HepG2 (cell line): Measurements from ENCODE around the gene NNAT. TPM values are rescaled to one million over a fixed set of nuclear protein-coding genes. Genes with fewer than 3 reads are reported as not detected.
A peak's percentile ranks its signal among the peaks of the same experiment; 100 is the strongest.

Source experiments
- ARHGAP35 ChIP-seq: sonication (generic); formaldehyde crosslinking; IDR thresholded peaks from 2 replicates; pipeline ENCODE4 v1.9.0; 2022; ENCODE audit warnings: mild to moderate bottlenecking, inconsistent platforms, moderate library complexity, missing genetic modification reagents, borderline replicate concordance
- CBX2 ChIP-seq, 2 experiments: fragments of 200-600 bp in 1 of 2; sonication (generic); formaldehyde crosslinking in 1 of 2; IDR thresholded peaks; 2 replicates each; pipeline versions ENCODE4 v1.7.0 to v1.8.1; 2018 to 2022; ENCODE audit warnings: low read depth in 2 of 2, low read length in 1 of 2, mild to moderate bottlenecking in 1 of 2, missing genetic modification reagents in 1 of 2
- GABPA ChIP-seq, 2 experiments: IDR thresholded peaks; 2 replicates each; pipeline ENCODE4 v1.6.1; 2011 to 2016; ENCODE audit warnings: low read depth in 2 of 2, low read length in 1 of 2, missing biosample characterization in 1 of 2, missing genetic modification characterization in 1 of 2
- MAF1 ChIP-seq: sonication (generic); formaldehyde crosslinking; IDR thresholded peaks from 2 replicates; pipeline ENCODE4 v1.5.0; 2020; ENCODE audit warnings: missing genetic modification reagents, borderline replicate concordance
- MED1 ChIP-seq: sonication (generic); formaldehyde crosslinking; IDR thresholded peaks from 2 replicates; pipeline ENCODE4 v1.4.0; 2020; ENCODE audit warnings: missing genetic modification reagents
- MYNN ChIP-seq: sonication (generic); formaldehyde crosslinking; IDR thresholded peaks from 2 replicates; pipeline ENCODE4 v1.4.0; 2020; ENCODE audit warnings: mild to moderate bottlenecking, low read depth, missing genetic modification reagents
- NFE2L2 ChIP-seq: fragments of 150-350 bp; IDR thresholded peaks from 2 replicates; pipeline ENCODE4 v1.6.1; 2014; ENCODE audit warnings: low read length
- ONECUT2 ChIP-seq: sonication (generic); formaldehyde crosslinking; IDR thresholded peaks from 2 replicates; pipeline ENCODE4 v1.4.0; 2020; ENCODE audit warnings: missing genetic modification reagents
- RAD21 ChIP-seq: fragments of 450-650 bp; formaldehyde crosslinking; IDR thresholded peaks from 2 replicates; pipeline ENCODE4 v1.5.0; 2020; ENCODE audit warnings: mild to moderate bottlenecking
- SOX5 ChIP-seq: IDR thresholded peaks from 2 replicates; pipeline ENCODE4 v1.6.1; 2016; ENCODE audit warnings: borderline replicate concordance
- TEAD3 ChIP-seq: optimal IDR thresholded peaks from 2 replicates; pipeline ENCODE3; 2016; ENCODE audit warnings: borderline replicate concordance
- TRIM24 ChIP-seq: sonication (generic); formaldehyde crosslinking; IDR thresholded peaks from 2 replicates; pipeline ENCODE4 v1.8.0; 2022; ENCODE audit warnings: mild to moderate bottlenecking, missing genetic modification reagents
- ZBTB3 ChIP-seq: sonication (generic); formaldehyde crosslinking; IDR thresholded peaks from 2 replicates; pipeline ENCODE4 v1.4.0; 2020; ENCODE audit warnings: low read depth, mild to moderate bottlenecking, moderate library complexity, missing genetic modification reagents, borderline replicate concordance
- ZNF12 ChIP-seq: sonication (generic); formaldehyde crosslinking; IDR thresholded peaks from 2 replicates; pipeline ENCODE4 v1.5.0; 2020; ENCODE audit warnings: missing genetic modification reagents
- ZNF30 ChIP-seq: sonication (generic); formaldehyde crosslinking; IDR thresholded peaks from 2 replicates; pipeline ENCODE4 v1.5.0; 2020; ENCODE audit warnings: mild to moderate bottlenecking, missing genetic modification reagents
- ZNF331 ChIP-seq: sonication (generic); formaldehyde crosslinking; IDR thresholded peaks from 2 replicates; pipeline ENCODE4 v1.4.0; 2020; ENCODE audit warnings: missing genetic modification reagents
- ZNF546 ChIP-seq: sonication (generic); formaldehyde crosslinking; conservative IDR thresholded peaks from 2 replicates; pipeline ENCODE4 v1.8.1; 2023; ENCODE audit warnings: mild to moderate bottlenecking, missing genetic modification reagents
- ZNF549 ChIP-seq: sonication (generic); formaldehyde crosslinking; IDR thresholded peaks from 2 replicates; pipeline ENCODE4 v1.5.0; 2020; ENCODE audit warnings: missing genetic modification reagents
- ZNF556 ChIP-seq: sonication (generic); formaldehyde crosslinking; IDR thresholded peaks from 2 replicates; pipeline ENCODE4 v1.4.0; 2020; ENCODE audit warnings: mild to moderate bottlenecking, missing genetic modification reagents, borderline replicate concordance
- ZZZ3 ChIP-seq: sonication (generic); formaldehyde crosslinking; IDR thresholded peaks from 2 replicates; pipeline ENCODE4 v1.4.0; 2020; ENCODE audit warnings: missing genetic modification reagents, mild to moderate bottlenecking, borderline replicate concordance
- polyA plus RNA-seq, 8 experiments: library from polyadenylated mRNA; depleted of rRNA in 3 of 8; stranded (reverse) in 7 of 8; unstranded in 1 of 8; fragments of >200 nt; fragmentation: Illumina TruSeq in 4 of 8; extraction: Trizol in 4 of 8; gene quantifications; 2 replicates each; pipeline versions ENCODE4 v1.2.1 to v1.2.3, GENCODE V29; 2011 to 2016; ENCODE audit warnings: low read depth in 4 of 8, missing spikeins in 1 of 8, mixed read lengths in 1 of 8; ENCODE audit not compliant: insufficient read depth in 1 of 8
- total RNA-seq, 5 experiments: library from RNA; depleted of rRNA; stranded (reverse); fragments of >200 nt; fragmentation: Illumina TruSeq; extraction: Trizol; gene quantifications; 2 replicates each; pipeline ENCODE4 v1.2.3, GENCODE V29; 2016; ENCODE audit warnings: low read depth in 1 of 5
- TF ChIP-seq, protein P1 (sequence below): sonication (generic); formaldehyde crosslinking; IDR thresholded peaks from 2 replicates; pipeline ENCODE4 v1.5.1; 2020; ENCODE audit warnings: mild to moderate bottlenecking, moderate library complexity, missing genetic modification reagents
- TF ChIP-seq, protein P2 (sequence below): sonication (generic); formaldehyde crosslinking; IDR thresholded peaks from 2 replicates; pipeline ENCODE4 v1.8.0; 2022; ENCODE audit warnings: mild to moderate bottlenecking, missing genetic modification reagents, moderate library complexity
- TF ChIP-seq, protein P3 (sequence below): sonication (generic); formaldehyde crosslinking; IDR thresholded peaks from 2 replicates; pipeline ENCODE4 v1.4.0; 2020; ENCODE audit warnings: missing genetic modification reagents
- TF ChIP-seq, protein P4 (sequence below): sonication (generic); formaldehyde crosslinking; IDR thresholded peaks from 2 replicates; pipeline ENCODE4 v1.9.0; 2021; ENCODE audit warnings: missing genetic modification reagents, mild to moderate bottlenecking, borderline replicate concordance

NNAT gene
- total and polyA plus RNA-seq, 2 of the 13 experiments (the other 11 are each of a cell fraction or from before 2014, with no cell fraction given), result not detected

DNA sequence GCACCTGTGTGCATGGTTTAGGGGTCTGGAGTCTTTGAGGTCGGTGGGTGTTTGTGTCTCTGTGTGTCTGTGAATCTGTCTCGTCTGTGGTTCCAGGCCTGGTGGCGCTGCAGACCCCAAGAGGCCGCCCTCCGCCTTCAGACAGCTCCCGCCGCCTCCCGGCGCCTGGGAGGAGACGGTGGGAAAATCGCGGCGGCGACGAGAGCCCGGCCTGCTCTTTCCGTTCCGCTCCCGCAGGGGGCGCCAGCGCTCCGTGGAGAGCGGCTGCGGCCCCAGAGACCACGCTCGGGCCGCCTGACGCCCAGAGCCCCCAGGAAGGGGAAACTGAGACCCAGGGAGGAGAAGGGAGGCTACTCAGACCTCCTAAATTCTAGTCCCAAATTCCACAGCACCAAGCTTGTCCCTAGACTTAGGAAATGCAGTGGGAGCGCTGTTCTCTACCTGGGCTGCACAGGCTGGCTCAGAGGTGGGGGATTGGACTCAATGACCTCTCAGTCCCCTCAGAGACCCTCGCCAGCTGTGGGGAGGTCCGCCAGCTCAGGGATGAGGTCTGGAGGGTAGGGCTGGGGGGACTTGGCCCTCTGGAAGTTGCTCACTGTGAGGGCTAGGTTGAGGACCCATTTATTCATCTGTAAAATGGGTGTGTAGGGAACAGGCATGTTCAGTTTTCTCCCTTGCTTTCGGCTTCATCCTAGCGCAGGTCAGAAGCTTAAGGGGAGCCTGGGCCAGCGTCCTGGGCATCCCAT lies 43.5 kb downstream of the NNAT start (continued):
- TF ChIP-seq ZNF556, result peak; percentile 39; the same call in 1 of the 2 replicates
- TF ChIP-seq RAD21, result peak; percentile 99
- no peak for TF ChIP-seq ZNF549 (CRISPR knock-in tag)
- no peak for TF ChIP-seq MED1 (CRISPR knock-in tag)
- no peak for TF ChIP-seq NFE2L2
- TF ChIP-seq, protein P1, sequence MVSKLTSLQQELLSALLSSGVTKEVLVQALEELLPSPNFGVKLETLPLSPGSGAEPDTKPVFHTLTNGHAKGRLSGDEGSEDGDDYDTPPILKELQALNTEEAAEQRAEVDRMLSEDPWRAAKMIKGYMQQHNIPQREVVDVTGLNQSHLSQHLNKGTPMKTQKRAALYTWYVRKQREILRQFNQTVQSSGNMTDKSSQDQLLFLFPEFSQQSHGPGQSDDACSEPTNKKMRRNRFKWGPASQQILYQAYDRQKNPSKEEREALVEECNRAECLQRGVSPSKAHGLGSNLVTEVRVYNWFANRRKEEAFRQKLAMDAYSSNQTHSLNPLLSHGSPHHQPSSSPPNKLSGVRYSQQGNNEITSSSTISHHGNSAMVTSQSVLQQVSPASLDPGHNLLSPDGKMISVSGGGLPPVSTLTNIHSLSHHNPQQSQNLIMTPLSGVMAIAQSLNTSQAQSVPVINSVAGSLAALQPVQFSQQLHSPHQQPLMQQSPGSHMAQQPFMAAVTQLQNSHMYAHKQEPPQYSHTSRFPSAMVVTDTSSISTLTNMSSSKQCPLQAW, result peak; percentile 85; the same call in 1 of the 2 replicates
- TF ChIP-seq MYNN (CRISPR knock-in tag), result no peak
- 0 out of 2 replicates have a peak, but pooled peaks have one; percentile 12 for TF ChIP-seq MAF1
- no peak for TF ChIP-seq ZNF546 (CRISPR knock-in tag)
- TF ChIP-seq TEAD3, result no peak
- no peak for TF ChIP-seq ONECUT2 (CRISPR knock-in tag)
- TF ChIP-seq CBX2 (IDR thresholded peaks at IDR 0.05; ENCODE audit: low read depth, low read length), result no peak
- TF ChIP-seq CBX2 (CRISPR knock-in tag; IDR thresholded peaks at IDR 0.05; ENCODE audit: low read depth), result no peak
- TF ChIP-seq, protein P2, sequence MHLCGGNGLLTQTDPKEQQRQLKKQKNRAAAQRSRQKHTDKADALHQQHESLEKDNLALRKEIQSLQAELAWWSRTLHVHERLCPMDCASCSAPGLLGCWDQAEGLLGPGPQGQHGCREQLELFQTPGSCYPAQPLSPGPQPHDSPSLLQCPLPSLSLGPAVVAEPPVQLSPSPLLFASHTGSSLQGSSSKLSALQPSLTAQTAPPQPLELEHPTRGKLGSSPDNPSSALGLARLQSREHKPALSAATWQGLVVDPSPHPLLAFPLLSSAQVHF (CRISPR knock-in tag), result no peak
- TF ChIP-seq ZZZ3 (CRISPR knock-in tag), result no peak
- TF ChIP-seq GABPA (IDR thresholded peaks at IDR 0.05; ENCODE audit: low read depth, low read length), result no peak
- TF ChIP-seq GABPA (CRISPR knock-in tag; IDR thresholded peaks at IDR 0.05; ENCODE audit: low read depth), result no peak
- no peak for TF ChIP-seq ZNF12 (CRISPR knock-in tag)
- TF ChIP-seq, protein P3, sequence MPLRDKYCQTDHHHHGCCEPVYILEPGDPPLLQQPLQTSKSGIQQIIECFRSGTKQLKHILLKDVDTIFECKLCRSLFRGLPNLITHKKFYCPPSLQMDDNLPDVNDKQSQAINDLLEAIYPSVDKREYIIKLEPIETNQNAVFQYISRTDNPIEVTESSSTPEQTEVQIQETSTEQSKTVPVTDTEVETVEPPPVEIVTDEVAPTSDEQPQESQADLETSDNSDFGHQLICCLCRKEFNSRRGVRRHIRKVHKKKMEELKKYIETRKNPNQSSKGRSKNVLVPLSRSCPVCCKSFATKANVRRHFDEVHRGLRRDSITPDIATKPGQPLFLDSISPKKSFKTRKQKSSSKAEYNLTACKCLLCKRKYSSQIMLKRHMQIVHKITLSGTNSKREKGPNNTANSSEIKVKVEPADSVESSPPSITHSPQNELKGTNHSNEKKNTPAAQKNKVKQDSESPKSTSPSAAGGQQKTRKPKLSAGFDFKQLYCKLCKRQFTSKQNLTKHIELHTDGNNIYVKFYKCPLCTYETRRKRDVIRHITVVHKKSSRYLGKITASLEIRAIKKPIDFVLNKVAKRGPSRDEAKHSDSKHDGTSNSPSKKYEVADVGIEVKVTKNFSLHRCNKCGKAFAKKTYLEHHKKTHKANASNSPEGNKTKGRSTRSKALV, result no peak
- TF ChIP-seq, protein P4, sequence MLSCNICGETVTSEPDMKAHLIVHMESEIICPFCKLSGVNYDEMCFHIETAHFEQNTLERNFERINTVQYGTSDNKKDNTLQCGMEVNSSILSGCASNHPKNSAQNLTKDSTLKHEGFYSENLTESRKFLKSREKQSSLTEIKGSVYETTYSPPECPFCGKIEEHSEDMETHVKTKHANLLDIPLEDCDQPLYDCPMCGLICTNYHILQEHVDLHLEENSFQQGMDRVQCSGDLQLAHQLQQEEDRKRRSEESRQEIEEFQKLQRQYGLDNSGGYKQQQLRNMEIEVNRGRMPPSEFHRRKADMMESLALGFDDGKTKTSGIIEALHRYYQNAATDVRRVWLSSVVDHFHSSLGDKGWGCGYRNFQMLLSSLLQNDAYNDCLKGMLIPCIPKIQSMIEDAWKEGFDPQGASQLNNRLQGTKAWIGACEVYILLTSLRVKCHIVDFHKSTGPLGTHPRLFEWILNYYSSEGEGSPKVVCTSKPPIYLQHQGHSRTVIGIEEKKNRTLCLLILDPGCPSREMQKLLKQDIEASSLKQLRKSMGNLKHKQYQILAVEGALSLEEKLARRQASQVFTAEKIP (CRISPR knock-in tag), result no peak
- no peak for TF ChIP-seq ZNF30 (CRISPR knock-in tag)
- no peak for TF ChIP-seq SOX5 (CRISPR knock-in tag)
- no peak for TF ChIP-seq TRIM24 (CRISPR knock-in tag)
- peak; percentile 36; the same call in 1 of the 2 replicates for TF ChIP-seq ARHGAP35 (CRISPR knock-in tag)
- 0 out of 2 replicates have a peak, but pooled peaks have one; percentile 61 for TF ChIP-seq ZNF331 (CRISPR knock-in tag)
- no peak for TF ChIP-seq ZBTB3
